NCI-H2196 treated with DMSO at 0.1 percent for 48 hours (cell line): ENCODE measurements around the gene RAD51AP2.
"Not testable (repeated sequence)": the region's sequence is repeated elsewhere in the genome, so short reads cannot be mapped to it uniquely, and the experiment has no call there.

ENCODE experiments used
- DNase-seq: peaks from one replicate; lab custom pipeline; 2025; ENCODE audit not compliant: unreplicated experiment; lab: John Stamatoyannopoulos, UW

Gene RAD51AP2

GRCh38 chr2:17518212-17519154 is at the start of gene RAD51AP2:
Gene RAD51AP2 (minus strand): TSS chr2:17518440. CDS start chr2:17518415, 25 bp downstream.
- no peak for DNase-seq

GRCh38 chr2:17565726-17566125 is 47.5 kb upstream of the RAD51AP2 start:
- DNase-seq = not testable (repeated sequence)

GRCh38 chr2:17558878-17559277 is 40.6 kb upstream of the RAD51AP2 start:
- no peak for DNase-seq

- no peak for DNase-seq
Measured at GRCh38 chr2:17558053-17558452, 39.8 kb upstream of the RAD51AP2 start.

GRCh38 chr2:17557596-17557995 is 39.4 kb upstream of the RAD51AP2 start:
- DNase-seq = no peak

- DNase-seq = no peak
Measured at GRCh38 chr2:17555150-17555549, 36.9 kb upstream of the RAD51AP2 start.

GRCh38 chr2:17550907-17551306 is 32.7 kb upstream of the RAD51AP2 start:
- DNase-seq = no peak

- no peak for DNase-seq
Measured at GRCh38 chr2:17547737-17548136, 29.5 kb upstream of the RAD51AP2 start.

GRCh38 chr2:17547237-17547636 is 29.0 kb upstream of the RAD51AP2 start:
- no peak for DNase-seq

- no peak for DNase-seq
Measured at GRCh38 chr2:17545680-17546613, 27.7 kb upstream of the RAD51AP2 start.

GRCh38 chr2:17544256-17544655 is 26.0 kb upstream of the RAD51AP2 start:
- no peak for DNase-seq

GRCh38 chr2:17543848-17544247 is 25.6 kb upstream of the RAD51AP2 start:
- no peak for DNase-seq

GRCh38 chr2:17543131-17543660 is 25.0 kb upstream of the RAD51AP2 start:
- DNase-seq = no peak

GRCh38 chr2:17542471-17542870 is 24.2 kb upstream of the RAD51AP2 start:
- no peak for DNase-seq

GRCh38 chr2:17541531-17541950 is 23.3 kb upstream of the RAD51AP2 start:
- no peak for DNase-seq

- no peak for DNase-seq
Measured at GRCh38 chr2:17540813-17541530, 22.7 kb upstream of the RAD51AP2 start.

GRCh38 chr2:17540093-17540812 is 22.0 kb upstream of the RAD51AP2 start, which contains the start of gene VSNL1:
Gene VSNL1 (plus strand): TSS chr2:17540696. CDS start chr2:17592075, 51,379 bp downstream.
- DNase-seq = no peak

GRCh38 chr2:17539611-17540092 is 21.4 kb upstream of the RAD51AP2 start:
- DNase-seq = no peak

GRCh38 chr2:17538844-17539554 is 20.8 kb upstream of the RAD51AP2 start:
- no peak for DNase-seq
